K562 (cell line): ENCODE measurements around the gene DENND2C.

Experiments
- MLX ChIP-seq, 2 experiments: fragments of 450-650 bp in 1 of 2; sonication (generic) in 1 of 2; formaldehyde crosslinking; conservative IDR thresholded peaks; 2 replicates each; pipeline versions ENCODE4 v1.4.0 to v1.8.1; 2020 to 2022; ENCODE audit warnings: mild to moderate bottlenecking in 1 of 2, missing genetic modification reagents in 1 of 2
- NFYB ChIP-seq: IDR thresholded peaks from 2 replicates; pipeline ENCODE4 v1.6.1; 2011; ENCODE audit warnings: mild to moderate bottlenecking, moderate library complexity; ENCODE audit not compliant: insufficient read length; ENCODE audit errors: extremely low read depth
- NR1H2 ChIP-seq: sonication (generic); formaldehyde crosslinking; IDR thresholded peaks from 2 replicates; pipeline ENCODE4 v1.4.0; 2020; ENCODE audit warnings: mild to moderate bottlenecking, missing genetic modification reagents
- TAF1 ChIP-seq: IDR thresholded peaks from 2 replicates; pipeline ENCODE4 v1.6.1; 2011; ENCODE audit warnings: mild to moderate bottlenecking, low read length, moderate library complexity; ENCODE audit not compliant: insufficient read depth, control insufficient read depth, severe bottlenecking; ENCODE audit errors: extremely low read depth
- ZBTB17 ChIP-seq: fragments of 450-650 bp; formaldehyde crosslinking; IDR thresholded peaks from 2 replicates; pipeline ENCODE4 v1.4.0; 2020; ENCODE audit warnings: mild to moderate bottlenecking
- TF ChIP-seq, protein P1 (sequence below), 3 experiments: IDR thresholded peaks in 2 of 3; conservative IDR thresholded peaks in 1 of 3; 2 replicates each; pipeline ENCODE4 v1.5.1; 2011 to 2012; ENCODE audit warnings: low read length in 3 of 3, mild to moderate bottlenecking in 3 of 3, control low read depth in 2 of 3, improper control_type of control experiment in 1 of 3, inconsistent platforms in 1 of 3, low read depth in 1 of 3, mixed read lengths in 1 of 3, moderate library complexity in 1 of 3; ENCODE audit not compliant: insufficient read depth in 2 of 3

- no peak for TF ChIP-seq NFYB
- TF ChIP-seq ZBTB17 (CRISPR knock-in tag): no peak
- TF ChIP-seq, protein P1, sequence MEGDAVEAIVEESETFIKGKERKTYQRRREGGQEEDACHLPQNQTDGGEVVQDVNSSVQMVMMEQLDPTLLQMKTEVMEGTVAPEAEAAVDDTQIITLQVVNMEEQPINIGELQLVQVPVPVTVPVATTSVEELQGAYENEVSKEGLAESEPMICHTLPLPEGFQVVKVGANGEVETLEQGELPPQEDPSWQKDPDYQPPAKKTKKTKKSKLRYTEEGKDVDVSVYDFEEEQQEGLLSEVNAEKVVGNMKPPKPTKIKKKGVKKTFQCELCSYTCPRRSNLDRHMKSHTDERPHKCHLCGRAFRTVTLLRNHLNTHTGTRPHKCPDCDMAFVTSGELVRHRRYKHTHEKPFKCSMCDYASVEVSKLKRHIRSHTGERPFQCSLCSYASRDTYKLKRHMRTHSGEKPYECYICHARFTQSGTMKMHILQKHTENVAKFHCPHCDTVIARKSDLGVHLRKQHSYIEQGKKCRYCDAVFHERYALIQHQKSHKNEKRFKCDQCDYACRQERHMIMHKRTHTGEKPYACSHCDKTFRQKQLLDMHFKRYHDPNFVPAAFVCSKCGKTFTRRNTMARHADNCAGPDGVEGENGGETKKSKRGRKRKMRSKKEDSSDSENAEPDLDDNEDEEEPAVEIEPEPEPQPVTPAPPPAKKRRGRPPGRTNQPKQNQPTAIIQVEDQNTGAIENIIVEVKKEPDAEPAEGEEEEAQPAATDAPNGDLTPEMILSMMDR (IDR thresholded peaks at IDR 0.05 in 2 of 3, conservative IDR thresholded peaks at IDR 0.05 in 1 of 3; ENCODE audit: insufficient read depth in 2 of 3, low read depth in 1 of 3, low read length in 3 of 3): no peak
- TF ChIP-seq MLX (CRISPR knock-in tag; conservative IDR thresholded peaks at IDR 0.05): no peak
- no peak for TF ChIP-seq TAF1
- TF ChIP-seq NR1H2 (CRISPR knock-in tag): no peak
Observed at GRCh38 chr1:114641377-114641776, 28.5 kb downstream of the DENND2C start.
